Lower lobe of right lung (tissue), 2 donors: ENCODE results near the gene NAPA. TPM values are rescaled to one million over a fixed set of nuclear protein-coding genes. Genes with fewer than 3 reads are reported as not detected.
A peak's percentile ranks its signal among the peaks of the same experiment; 100 is the strongest.
"Not testable (repeated sequence)": the region's sequence is repeated elsewhere in the genome, so short reads cannot be mapped to it uniquely, and the experiment has no call there.

Source experiments
- ATAC-seq, 2 donors: fragments of 200-7000 bp; cut with Tn5 transposase; one replicate each; pipeline ENCODE4 v1.9.1; 2020 to 2022; ENCODE audit warnings: mild to moderate bottlenecking in 2 of 2, moderate library complexity in 2 of 2
- DNase-seq: peaks from one replicate; pipeline ENCODE4 v3.0.0-alpha.2; 2020
- H3K27ac ChIP-seq: fragments of 200-600 bp; one replicate; pipeline ENCODE4 v1.8.0; 2022
- H3K27me3 ChIP-seq: fragments of 200-600 bp; one replicate; pipeline ENCODE4 v1.8.0; 2022; ENCODE audit warnings: low read depth
- H3K36me3 ChIP-seq: fragments of 200-600 bp; one replicate; pipeline ENCODE4 v1.8.0; 2022; ENCODE audit warnings: mild to moderate bottlenecking
- H3K4me1 ChIP-seq: fragments of 200-600 bp; one replicate; pipeline ENCODE4 v1.8.0; 2022
- H3K4me3 ChIP-seq: fragments of 200-600 bp; one replicate; pipeline ENCODE4 v1.8.0; 2022; ENCODE audit warnings: mild to moderate bottlenecking
- H3K9me3 ChIP-seq: fragments of 200-600 bp; one replicate; pipeline ENCODE4 v1.8.0; 2022
- CTCF ChIP-seq: fragments of 200-600 bp; IDR thresholded peaks from one replicate; pipeline ENCODE4 v1.8.0; 2022; ENCODE audit warnings: antibody characterized with exemption, mild to moderate bottlenecking
- intact Hi-C: fragments of 100-400 bp; cut with DNase I; formaldehyde crosslinking; loops from one replicate; pipeline ENCODE4 v1.11.0; 2022
- total RNA-seq: library from RNA; stranded (reverse); fragmentation: NEBNext Ultra II Directional; extraction: Animal tissue kit (Norgen Biotek cat#: 25700); gene quantifications from one replicate; pipeline ENCODE4 v1.2.1, GENCODE V29; 2021
- donor health status: DM: no; HTN: yes; CAD: no; lungs with severe emphysema.

Gene NAPA
- total RNA-seq, 1 donor from 2014 or later: 115 TPM

GRCh38 chr19:47489072-47489914 lies 25.6 kb downstream of the NAPA start:
- Histone ChIP-seq H3K9me3 (no peaks in the 10 kb centered on the region), H3K27me3 (no peaks in the 10 kb centered on the region), H3K36me3 (peaks cover 64% of the 10 kb centered on the region), H3K27ac (no peak overlapping the region), H3K4me3 (no peak overlapping the region), H3K4me1 (peaks cover 8% of the 10 kb centered on the region)
- intact Hi-C loops: no loop called here
- no peak for ATAC-seq
- TF ChIP-seq CTCF: no peak
- DNase-seq: peak; percentile 11

GRCh38 chr19:47487551-47488515 lies 27.0 kb downstream of the NAPA start:
- Histone ChIP-seq H3K27ac (no peak overlapping the region), H3K36me3 (peaks cover 49% of the 10 kb centered on the region), H3K4me3 (no peak overlapping the region), H3K9me3 (no peaks in the 10 kb centered on the region), H3K4me1 (peaks cover 16% of the 10 kb centered on the region), H3K27me3 (no peaks in the 10 kb centered on the region)
- TF ChIP-seq CTCF: no peak
- ATAC-seq (no peak), DNase-seq (peak; percentile 22)
- intact Hi-C loops: no loop called here

- ATAC-seq (no peak), DNase-seq (no peak)
- Histone ChIP-seq H3K9me3 (no peaks in the 10 kb centered on the region), H3K4me1 (peaks cover 16% of the 10 kb centered on the region), H3K4me3 (no peak overlapping the region), H3K27me3 (no peaks in the 10 kb centered on the region), H3K27ac (no peak overlapping the region), H3K36me3 (peaks cover 40% of the 10 kb centered on the region)
- TF ChIP-seq CTCF: no peak
- intact Hi-C loops: no loop called here
These were observed 28.0 kb downstream of the NAPA start for GRCh38 chr19:47486900-47487299.

GRCh38 chr19:47486220-47486619 lies 28.6 kb downstream of the NAPA start:
- H3K36me3 ChIP-seq: peaks cover 33% of the 10 kb centered on the region
- H3K27ac ChIP-seq, H3K27me3 ChIP-seq, DNase-seq, H3K9me3 ChIP-seq, H3K4me3 ChIP-seq, ATAC-seq, intact Hi-C loops: not testable (repeated sequence)
- H3K4me1 ChIP-seq: peaks cover 16% of the 10 kb centered on the region

- H3K27ac ChIP-seq: no peak overlapping the region
- H3K36me3 ChIP-seq: peaks cover 25% of the 10 kb centered on the region
- no peak for TF ChIP-seq CTCF
- no peaks in the 10 kb centered on the region for H3K27me3 ChIP-seq
- DNase-seq (no peak), ATAC-seq (no peak)
- peak overlapping the region; percentile 65 for H3K4me3 ChIP-seq
- H3K9me3 ChIP-seq: no peaks in the 10 kb centered on the region
- peaks cover 16% of the 10 kb centered on the region for H3K4me1 ChIP-seq
- intact Hi-C loops: no loop called here
These were observed 29.7 kb downstream of the NAPA start for GRCh38 chr19:47485210-47485609.
